ENCODE measurements around the gene RNMT.

DNA sequence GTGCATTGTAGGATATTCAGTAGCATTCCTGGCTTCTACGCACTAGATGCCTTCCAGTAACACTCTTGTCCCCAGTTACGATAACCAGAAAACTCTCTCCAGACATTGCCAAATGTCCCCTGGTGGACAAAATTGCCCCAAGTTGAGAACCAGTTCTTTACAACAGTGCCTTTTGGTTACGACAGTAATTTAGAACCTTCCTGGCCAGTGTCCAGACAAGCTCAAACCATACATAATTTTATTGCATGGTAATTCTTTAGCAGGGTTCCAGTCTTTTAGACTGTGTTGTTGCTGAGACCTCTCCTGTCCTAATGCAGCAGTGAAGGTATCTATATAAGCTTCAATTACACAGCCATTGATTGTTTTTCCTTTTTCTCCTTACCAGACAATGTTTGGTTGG, 20.2 kb downstream of the RNMT start:
- TF ChIP-seq POLR2A (IDR thresholded peaks at IDR 0.05; ENCODE audit: low read length): no peak
- TF ChIP-seq GATA1 (IDR thresholded peaks at IDR 0.05; ENCODE audit: low read depth, low read length): no peak

All from erythroblast (primary cell).